Measurements from ENCODE around the gene SYF2.

The SYF2 gene

DNA sequence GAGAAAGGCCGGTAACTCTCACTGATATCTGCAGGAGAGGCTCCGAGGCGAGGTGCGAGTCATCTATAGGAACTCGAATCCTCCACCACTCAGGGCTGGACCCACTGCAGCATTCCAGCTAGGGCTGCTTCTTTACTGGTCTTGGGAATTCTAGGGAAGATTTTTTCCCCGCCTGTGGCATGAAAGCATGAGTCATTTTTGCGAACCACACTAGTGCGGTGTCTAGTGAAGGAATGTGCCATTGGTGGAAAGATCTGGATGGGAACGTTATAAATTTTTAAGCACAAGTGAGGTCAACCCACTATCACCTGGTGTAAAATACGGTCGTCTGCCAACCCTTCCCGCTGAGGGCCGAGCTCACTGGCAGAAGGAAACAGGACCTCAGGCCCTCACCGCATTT, 49.7 kb downstream of the SYF2 start:
- DNase-seq: peak; percentile 3

DNA sequence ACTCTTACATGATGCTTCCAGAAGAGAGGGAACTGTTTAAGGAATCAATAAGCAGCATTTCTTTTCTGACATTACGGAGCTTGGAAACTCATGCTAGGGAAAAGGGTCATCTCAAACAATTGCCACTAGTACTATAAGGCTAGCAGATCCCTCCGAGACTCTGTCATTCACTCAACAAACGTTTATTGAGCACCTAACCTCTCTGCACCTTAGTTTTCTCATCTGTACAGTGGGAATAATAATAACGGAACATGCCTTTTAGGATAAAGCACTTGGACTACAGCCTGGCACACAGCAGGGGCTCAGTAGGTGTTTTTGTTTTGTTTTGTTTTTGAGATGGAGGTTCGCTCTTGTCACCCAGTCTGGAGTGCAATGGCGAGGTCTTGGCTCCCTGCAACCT, 51.3 kb downstream of the SYF2 start:
- no peak for DNase-seq

DNA sequence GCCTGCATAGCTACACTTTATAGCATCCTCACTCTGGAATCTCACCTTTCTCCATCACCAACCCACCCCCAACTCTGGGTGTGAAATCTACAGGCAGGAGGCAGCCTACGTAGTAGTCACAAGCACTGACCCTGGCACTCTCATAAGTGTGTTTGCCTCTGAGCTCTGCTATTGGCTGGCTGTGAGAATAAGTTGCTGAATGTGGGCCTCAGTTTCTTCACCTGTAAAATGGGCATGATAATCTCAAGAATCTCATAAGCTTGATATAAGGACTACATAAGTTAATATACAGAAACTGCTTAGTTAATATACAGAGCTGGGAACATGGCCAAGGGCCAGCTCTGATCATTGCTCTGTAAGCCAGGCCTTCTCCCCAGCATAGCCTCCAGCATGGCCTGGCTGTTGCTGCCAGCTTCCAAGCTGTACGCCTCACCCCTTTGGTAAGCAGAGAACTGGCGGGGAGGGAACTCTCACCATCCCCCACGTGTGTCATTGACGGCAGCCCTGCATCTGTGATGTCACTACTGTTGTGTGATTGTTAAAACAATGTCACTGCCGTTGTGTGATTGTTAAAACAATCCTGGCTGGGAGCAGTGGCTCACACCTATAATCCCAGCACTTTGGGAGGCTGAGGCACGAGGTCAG, 53.3 kb downstream of the SYF2 start:
- DNase-seq: no peak

DNA sequence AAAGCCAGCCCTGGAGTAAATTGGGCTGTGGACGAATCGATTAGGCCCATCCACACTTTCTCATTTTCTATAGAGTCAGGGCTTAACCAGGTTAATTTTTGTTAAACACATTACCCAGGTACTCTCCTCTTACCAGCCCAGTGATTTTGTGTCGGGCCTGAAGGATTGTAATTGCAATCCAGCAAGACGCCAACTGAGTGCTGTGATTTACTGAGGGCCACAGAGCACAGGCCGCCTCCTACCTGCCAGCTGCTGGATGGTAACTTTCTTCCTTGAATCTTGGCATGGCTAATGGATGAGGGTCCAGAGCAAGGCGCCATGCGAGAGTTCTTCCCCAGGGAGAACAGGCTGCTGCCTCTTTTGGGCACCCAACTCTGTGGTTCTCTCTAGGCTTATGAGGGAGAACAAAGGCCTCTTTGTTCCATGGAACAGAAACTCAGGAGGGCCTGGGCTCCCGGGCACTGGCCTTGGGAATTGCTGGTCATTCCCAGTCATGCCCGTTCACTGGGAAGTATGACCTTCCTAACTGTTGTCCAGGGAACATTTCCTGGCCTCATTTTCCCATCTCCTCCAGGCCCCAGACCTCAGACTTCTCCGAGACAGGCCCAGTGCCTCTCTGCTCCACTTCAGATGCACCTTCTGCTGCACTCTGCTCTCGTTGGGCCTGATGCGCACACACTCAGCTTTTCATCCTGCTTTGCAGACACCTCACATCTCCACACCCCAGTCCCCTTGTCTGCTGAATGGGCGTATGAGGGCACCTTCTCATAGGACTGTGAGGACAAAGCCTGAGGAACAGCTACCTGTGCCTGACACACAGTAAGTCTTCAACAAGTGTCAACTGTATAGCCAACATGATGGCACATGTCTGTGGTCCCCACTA, 57.3 kb downstream of the SYF2 start:
- DNase-seq: no peak

DNA sequence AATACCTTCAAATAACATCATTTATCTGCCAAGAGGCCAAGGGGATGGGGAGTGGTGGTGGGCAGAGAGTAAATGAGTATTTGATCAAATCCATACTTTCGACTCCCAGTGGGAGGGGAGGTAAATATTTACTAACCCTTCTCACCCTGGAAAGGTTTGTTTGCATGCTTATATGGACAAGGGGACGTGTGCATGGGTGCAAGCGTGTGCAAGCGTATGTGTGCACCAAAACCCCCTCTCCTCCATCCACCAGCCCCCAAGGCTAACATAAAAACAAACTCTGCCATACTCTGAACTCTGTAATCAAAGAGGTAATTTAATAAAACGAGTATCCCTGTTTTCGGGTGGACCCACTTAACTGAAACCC, 58.0 kb downstream of the SYF2 start:
- no peak for DNase-seq

DNA sequence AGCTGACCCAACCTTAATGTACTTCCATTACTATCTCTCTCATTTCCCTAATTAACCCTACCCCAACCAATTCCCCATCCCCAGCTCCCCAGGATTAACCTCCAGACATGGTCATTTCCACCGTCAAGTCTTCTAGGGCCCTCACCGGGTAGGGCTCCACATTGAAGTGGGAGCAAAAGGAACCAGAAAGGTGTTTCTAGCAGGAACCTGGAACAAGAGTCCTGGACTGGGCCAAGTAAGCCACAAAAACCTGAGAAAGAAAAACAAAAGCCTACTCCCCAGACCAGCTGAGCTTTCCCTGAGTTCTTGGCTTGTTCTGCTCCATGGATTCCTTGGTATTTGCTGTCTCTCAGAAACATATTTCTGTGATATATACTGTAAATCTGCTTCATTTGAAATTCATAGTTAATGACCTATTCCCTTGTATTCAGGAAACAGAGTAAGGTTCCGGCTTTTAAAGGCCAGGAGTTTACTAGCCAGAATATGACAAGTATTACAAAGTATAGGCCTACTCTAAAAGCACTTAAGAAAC, 58.4 kb downstream of the SYF2 start:
- DNase-seq: no peak

Data from amniotic stem cell (primary cell).